Stomach (tissue), 4 donors: Measurements from ENCODE around the gene CCDC69.

ENCODE experiments used
- CTCF ChIP-seq, 7 experiments: fragments of 450-650 bp in 4 of 7; fragments of 200-600 bp in 3 of 7; sonication (generic) in 3 of 7; IDR thresholded peaks; one replicate each; pipeline ENCODE4 v1.5.1; 2016 to 2019; ENCODE audit warnings: antibody characterized with exemption in 7 of 7, control low read depth in 2 of 7, mild to moderate bottlenecking in 1 of 7
- POLR2A ChIP-seq, 4 donors: fragments of 450-650 bp; IDR thresholded peaks; one replicate each; pipeline ENCODE4 v1.6.1; 2016; ENCODE audit warnings: antibody characterized with exemption in 4 of 4, control low read depth in 2 of 4, mild to moderate bottlenecking in 1 of 4, moderate library complexity in 1 of 4

GRCh38 chr5:151214614-151215545, 9.0 kb downstream of the CCDC69 start:
- TF ChIP-seq CTCF (IDR thresholded peaks at IDR 0.05) (no peak), POLR2A (IDR thresholded peaks at IDR 0.05) (no peak)
